ENCODE measurements around the gene ZNF518B. TPM values are rescaled to one million over a fixed set of nuclear protein-coding genes. Genes with fewer than 3 reads are reported as not detected.
"Not testable (repeated sequence)": the region's sequence is repeated elsewhere in the genome, so short reads cannot be mapped to it uniquely, and the experiment has no call there.

Gene ZNF518B
- total and polyA plus RNA-seq, 2 donors (not counting 1 experiment from before 2014, with no cell fraction given) = 12.4 to 20.0 TPM

DNA sequence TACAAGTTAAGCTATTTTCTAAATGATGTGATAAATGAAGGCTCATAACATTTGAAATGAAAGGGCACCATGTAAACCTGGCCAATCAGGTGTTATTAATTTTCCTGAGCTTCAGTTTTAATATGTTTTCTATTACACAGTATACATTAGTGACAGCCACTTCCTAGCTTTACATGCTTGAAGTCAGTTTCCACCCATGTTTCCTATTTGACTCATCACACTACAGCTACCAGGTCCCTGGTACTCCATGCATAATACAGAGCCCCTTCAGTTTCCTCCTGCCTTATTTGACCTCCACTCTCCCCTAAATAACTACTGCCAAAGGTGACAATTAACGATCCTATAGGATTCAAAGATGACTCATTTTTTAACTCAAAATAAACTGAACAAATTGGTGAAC is 18.3 kb downstream of the ZNF518B start:
- DNase-seq (ENCODE audit: low read depth in 2 of 2) = no peak
- no peaks in the 10 kb centered on the region for H3K4me1 ChIP-seq (ENCODE audit: control insufficient read depth, extremely low read depth, insufficient read depth, low read length)
- no peak overlapping the region for H3K9ac ChIP-seq (ENCODE audit: insufficient read depth, low read length)
- H3K4me2 ChIP-seq (ENCODE audit: extremely low read depth, insufficient read depth, low read length) = no peak overlapping the region
- H3K9me3 ChIP-seq (ENCODE audit: control insufficient read depth, insufficient read depth, low read depth, low read length) = no peaks in the 10 kb centered on the region
- no peak for TF ChIP-seq EZH2 (IDR thresholded peaks at IDR 0.05; ENCODE audit: low read length, missing control alignments)
- TF ChIP-seq, protein P1, sequence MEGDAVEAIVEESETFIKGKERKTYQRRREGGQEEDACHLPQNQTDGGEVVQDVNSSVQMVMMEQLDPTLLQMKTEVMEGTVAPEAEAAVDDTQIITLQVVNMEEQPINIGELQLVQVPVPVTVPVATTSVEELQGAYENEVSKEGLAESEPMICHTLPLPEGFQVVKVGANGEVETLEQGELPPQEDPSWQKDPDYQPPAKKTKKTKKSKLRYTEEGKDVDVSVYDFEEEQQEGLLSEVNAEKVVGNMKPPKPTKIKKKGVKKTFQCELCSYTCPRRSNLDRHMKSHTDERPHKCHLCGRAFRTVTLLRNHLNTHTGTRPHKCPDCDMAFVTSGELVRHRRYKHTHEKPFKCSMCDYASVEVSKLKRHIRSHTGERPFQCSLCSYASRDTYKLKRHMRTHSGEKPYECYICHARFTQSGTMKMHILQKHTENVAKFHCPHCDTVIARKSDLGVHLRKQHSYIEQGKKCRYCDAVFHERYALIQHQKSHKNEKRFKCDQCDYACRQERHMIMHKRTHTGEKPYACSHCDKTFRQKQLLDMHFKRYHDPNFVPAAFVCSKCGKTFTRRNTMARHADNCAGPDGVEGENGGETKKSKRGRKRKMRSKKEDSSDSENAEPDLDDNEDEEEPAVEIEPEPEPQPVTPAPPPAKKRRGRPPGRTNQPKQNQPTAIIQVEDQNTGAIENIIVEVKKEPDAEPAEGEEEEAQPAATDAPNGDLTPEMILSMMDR (conservative IDR thresholded peaks at IDR 0.05 in 1 of 2, IDR thresholded peaks at IDR 0.05 in 1 of 2; ENCODE audit: low read depth in 1 of 2, low read length in 2 of 2) = no peak
- H4K20me1 ChIP-seq (ENCODE audit: control insufficient read depth, extremely low read depth, insufficient read depth, low read length) = no peaks in the 10 kb centered on the region
- H3K79me2 ChIP-seq (ENCODE audit: control insufficient read depth, insufficient read depth, low read length) = no peaks in the 10 kb centered on the region
- no peaks in the 10 kb centered on the region for H3K27me3 ChIP-seq (ENCODE audit: control insufficient read depth, insufficient read depth, low read length)
- no peak overlapping the region for H3K4me3 ChIP-seq (replicated peaks in 1 of 4; ENCODE audit: control extremely low read depth in 1 of 4, insufficient read depth in 1 of 4, low read depth in 3 of 4, low read length in 4 of 4)
- H2AFZ ChIP-seq (ENCODE audit: low read length) = no peak overlapping the region
- no peak overlapping the region for H3K27ac ChIP-seq (ENCODE audit: insufficient read depth, low read length)
- no peaks in the 10 kb centered on the region for H3K36me3 ChIP-seq (ENCODE audit: control insufficient read depth, insufficient read depth, low read length)

DNA sequence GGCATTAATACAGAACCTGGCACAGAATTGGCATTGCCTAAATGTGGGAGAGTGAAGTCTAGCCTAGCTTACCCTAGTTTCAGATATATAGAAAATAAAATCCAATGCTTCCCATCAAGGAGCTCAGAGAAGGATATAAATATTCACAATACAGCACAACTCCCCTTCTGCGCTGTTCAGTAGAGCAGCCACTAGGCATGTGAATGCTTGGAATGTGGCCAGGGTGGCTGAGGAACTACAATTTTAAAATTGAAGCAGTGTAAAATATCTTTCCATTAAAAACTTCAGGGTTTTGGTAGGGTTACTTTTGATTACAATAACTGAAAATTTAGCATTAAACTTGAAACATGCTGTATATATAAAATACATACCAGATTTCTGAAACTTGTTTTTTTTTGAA is 19.5 kb downstream of the ZNF518B start:
- DNase-seq (ENCODE audit: low read depth in 2 of 2) = no peak
- Histone ChIP-seq H3K27me3 (ENCODE audit: control insufficient read depth, insufficient read depth, low read length) (no peaks in the 10 kb centered on the region), H2AFZ (ENCODE audit: low read length) (no peak overlapping the region), H3K27ac (ENCODE audit: insufficient read depth, low read length) (no peak overlapping the region), H3K4me2 (ENCODE audit: extremely low read depth, insufficient read depth, low read length) (no peak overlapping the region), H3K9me3 (ENCODE audit: control insufficient read depth, insufficient read depth, low read depth, low read length) (no peaks in the 10 kb centered on the region), H3K4me3 (replicated peaks in 1 of 4; ENCODE audit: control extremely low read depth in 1 of 4, insufficient read depth in 1 of 4, low read depth in 3 of 4, low read length in 4 of 4) (no peak overlapping the region), H3K36me3 (ENCODE audit: control insufficient read depth, insufficient read depth, low read length) (no peaks in the 10 kb centered on the region), H3K4me1 (ENCODE audit: control insufficient read depth, extremely low read depth, insufficient read depth, low read length) (no peaks in the 10 kb centered on the region), H3K9ac (ENCODE audit: insufficient read depth, low read length) (no peak overlapping the region), H3K79me2 (ENCODE audit: control insufficient read depth, insufficient read depth, low read length) (no peaks in the 10 kb centered on the region), H4K20me1 (ENCODE audit: control insufficient read depth, extremely low read depth, insufficient read depth, low read length) (no peaks in the 10 kb centered on the region)
- TF ChIP-seq, protein P1 (conservative IDR thresholded peaks at IDR 0.05 in 1 of 2, IDR thresholded peaks at IDR 0.05 in 1 of 2; ENCODE audit: low read depth in 1 of 2, low read length in 2 of 2) = no peak
- no peak for TF ChIP-seq EZH2 (IDR thresholded peaks at IDR 0.05; ENCODE audit: low read length, missing control alignments)

DNA sequence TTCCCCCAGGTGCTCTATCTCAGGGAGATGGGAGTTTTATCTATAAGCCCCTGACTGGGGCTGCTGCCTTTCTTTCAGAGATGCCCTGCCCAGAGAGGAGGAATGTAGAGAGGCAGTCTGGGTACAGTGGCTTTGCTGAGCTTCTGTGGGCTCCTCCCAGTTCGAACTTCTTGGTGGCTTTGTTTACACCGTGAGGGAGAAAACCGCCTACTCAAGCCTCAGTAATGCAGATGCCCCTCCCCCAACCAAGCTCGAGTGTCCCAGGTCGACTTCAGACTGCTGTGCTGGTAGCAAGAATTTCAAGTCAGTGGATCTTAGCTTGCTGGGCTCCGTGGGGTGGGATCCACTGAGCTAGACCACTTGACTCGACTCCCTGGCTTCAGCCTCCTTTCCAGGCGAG is 29.5 kb downstream of the ZNF518B start:
- H3K36me3 ChIP-seq (ENCODE audit: control insufficient read depth, insufficient read depth, low read length); H3K27ac ChIP-seq (ENCODE audit: insufficient read depth, low read length); H3K4me3 ChIP-seq (replicated peaks in 1 of 4; ENCODE audit: control extremely low read depth in 1 of 4, insufficient read depth in 1 of 4, low read depth in 3 of 4, low read length in 4 of 4); H2AFZ ChIP-seq (ENCODE audit: low read length); H3K9ac ChIP-seq (ENCODE audit: insufficient read depth, low read length); H3K4me1 ChIP-seq (ENCODE audit: control insufficient read depth, extremely low read depth, insufficient read depth, low read length); H3K27me3 ChIP-seq (ENCODE audit: control insufficient read depth, insufficient read depth, low read length); H3K79me2 ChIP-seq (ENCODE audit: control insufficient read depth, insufficient read depth, low read length); DNase-seq (ENCODE audit: low read depth in 2 of 2); H3K4me2 ChIP-seq (ENCODE audit: extremely low read depth, insufficient read depth, low read length); H3K9me3 ChIP-seq (ENCODE audit: control insufficient read depth, insufficient read depth, low read depth, low read length); H4K20me1 ChIP-seq (ENCODE audit: control insufficient read depth, extremely low read depth, insufficient read depth, low read length): not testable (repeated sequence)

Measured in fibroblast of lung (primary cell).